Erythroblast (primary cell): ENCODE data around the gene LIMS1.

Source experiments
- GATA1 ChIP-seq: IDR thresholded peaks from 2 replicates; pipeline ENCODE4 v1.6.1; 2011; ENCODE audit warnings: low read depth, mild to moderate bottlenecking, control low read depth, low read length, moderate library complexity
- POLR2A ChIP-seq: IDR thresholded peaks from 2 replicates; pipeline ENCODE4 v1.6.1; 2011; ENCODE audit warnings: mild to moderate bottlenecking, low read length

DNA sequence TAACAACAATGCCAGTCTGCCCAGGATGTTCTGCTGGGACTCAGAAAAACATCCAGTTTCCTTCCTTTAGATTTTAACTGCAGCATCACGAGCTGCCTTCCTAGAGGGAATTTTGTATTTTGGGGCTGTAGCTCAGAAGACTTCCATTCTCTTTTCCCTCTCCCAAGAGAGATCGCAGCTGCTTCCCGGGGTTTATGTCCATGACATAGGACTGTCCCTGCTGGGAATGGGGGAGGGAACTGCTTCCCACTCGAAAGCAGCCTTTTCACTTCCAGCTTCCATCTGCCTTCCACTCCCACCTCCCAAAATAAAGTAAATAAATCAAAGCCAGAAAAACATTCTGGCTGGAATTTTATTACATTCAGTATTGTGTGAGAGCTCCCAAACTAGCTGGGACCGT is 52.4 kb downstream of the LIMS1 start:
- TF ChIP-seq POLR2A (no peak), GATA1 (no peak)
